Osteoblast (primary cell): ENCODE results near the gene ACTL9. TPM values are rescaled to one million over a fixed set of nuclear protein-coding genes. Genes with fewer than 3 reads are reported as not detected.

ENCODE experiments used
- DNase-seq: peaks from one replicate; pipeline ENCODE4 v3.0.0; 2011; ENCODE audit warnings: low spot score, mixed read lengths; ENCODE audit not compliant: insufficient read length; ENCODE audit errors: missing footprints
- H2AFZ ChIP-seq: 2 replicates; pipeline ENCODE4 v1.6.0; 2011; ENCODE audit warnings: mild to moderate bottlenecking, low read length
- H3K27ac ChIP-seq: 2 replicates; pipeline ENCODE4 v1.5.1; 2011; ENCODE audit warnings: mild to moderate bottlenecking, low read depth, low read length, moderate library complexity
- H3K27me3 ChIP-seq: 2 replicates; pipeline ENCODE4 v1.6.0; 2012; ENCODE audit warnings: mild to moderate bottlenecking, control low read depth, inconsistent platforms, low read length, moderate library complexity; ENCODE audit not compliant: insufficient read depth
- H3K36me3 ChIP-seq: 2 replicates; pipeline ENCODE4 v1.5.1; 2011; ENCODE audit warnings: mild to moderate bottlenecking, low read length, control low read depth, moderate library complexity; ENCODE audit not compliant: insufficient read depth
- H3K4me1 ChIP-seq: 2 replicates; pipeline ENCODE4 v1.5.1; 2011; ENCODE audit warnings: mild to moderate bottlenecking, low read length, control low read depth, moderate library complexity; ENCODE audit not compliant: insufficient read depth
- H3K4me2 ChIP-seq: 2 replicates; pipeline ENCODE4 v1.6.0; 2011; ENCODE audit warnings: mild to moderate bottlenecking, low read length; ENCODE audit not compliant: insufficient read depth
- H3K4me3 ChIP-seq: fragments of 200-600 bp; sonication (generic); 3 replicates; pipeline ENCODE4 v1.5.1; 2012; ENCODE audit warnings: mild to moderate bottlenecking, low read length, inconsistent platforms; ENCODE audit not compliant: insufficient read depth
- H3K79me2 ChIP-seq: 2 replicates; pipeline ENCODE4 v1.6.0; 2012; ENCODE audit warnings: mild to moderate bottlenecking, low read length, control low read depth, inconsistent platforms; ENCODE audit not compliant: insufficient read depth
- H3K9me3 ChIP-seq: 2 replicates; pipeline ENCODE4 v1.5.1; 2011; ENCODE audit warnings: low read depth, low read length, control low read depth
- H4K20me1 ChIP-seq: 2 replicates; pipeline ENCODE4 v1.6.0; 2012; ENCODE audit warnings: mild to moderate bottlenecking, low read length, control low read depth; ENCODE audit not compliant: insufficient read depth
- total RNA-seq: library from RNA; depleted of rRNA; stranded (reverse); fragments of >200 nt; gene quantifications from 2 replicates; pipeline ENCODE4 v1.2.3, GENCODE V29; 2012
- TF ChIP-seq, protein P1 (sequence below): IDR thresholded peaks from 2 replicates; pipeline ENCODE4 v1.5.1; 2011; ENCODE audit warnings: mild to moderate bottlenecking, low read depth, low read length, moderate library complexity; ENCODE audit errors: extremely low read depth

ACTL9 gene
- total RNA-seq, 1 donor, result not detected

DNA sequence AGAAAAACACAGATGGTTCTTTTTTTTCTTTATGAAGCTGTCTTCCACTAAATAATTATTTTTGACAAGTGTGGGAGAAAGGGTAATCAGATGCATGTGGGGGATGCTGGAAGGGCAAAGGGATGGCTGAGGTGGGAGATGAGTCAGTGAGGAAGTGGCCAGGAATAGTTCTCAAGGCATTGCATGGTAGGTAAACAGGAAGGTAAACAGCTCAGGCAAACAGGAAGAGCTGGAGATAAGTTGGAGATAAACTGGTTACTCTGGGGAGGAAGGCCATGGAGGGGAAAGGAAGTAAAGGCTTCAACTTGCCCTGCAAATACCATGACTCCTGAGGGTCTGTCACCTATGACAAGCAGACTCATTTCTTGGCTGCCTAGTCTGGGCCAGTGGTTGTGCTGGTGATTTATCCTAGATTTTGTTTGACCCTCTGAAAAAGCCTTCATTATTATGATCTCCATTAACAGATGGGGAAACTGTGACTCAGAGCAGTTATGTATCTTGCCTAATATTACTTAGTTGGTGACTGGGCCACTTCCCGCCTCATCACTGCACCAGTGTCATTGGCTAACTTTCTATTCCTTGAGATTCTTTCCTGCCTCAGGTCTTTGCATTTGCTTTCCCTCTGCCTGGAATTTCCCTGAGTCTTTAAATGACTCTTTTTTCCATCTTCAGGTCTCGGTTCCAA lies 17.1 kb downstream of the ACTL9 start:
- peak; percentile 5 for DNase-seq
- TF ChIP-seq, protein P1, sequence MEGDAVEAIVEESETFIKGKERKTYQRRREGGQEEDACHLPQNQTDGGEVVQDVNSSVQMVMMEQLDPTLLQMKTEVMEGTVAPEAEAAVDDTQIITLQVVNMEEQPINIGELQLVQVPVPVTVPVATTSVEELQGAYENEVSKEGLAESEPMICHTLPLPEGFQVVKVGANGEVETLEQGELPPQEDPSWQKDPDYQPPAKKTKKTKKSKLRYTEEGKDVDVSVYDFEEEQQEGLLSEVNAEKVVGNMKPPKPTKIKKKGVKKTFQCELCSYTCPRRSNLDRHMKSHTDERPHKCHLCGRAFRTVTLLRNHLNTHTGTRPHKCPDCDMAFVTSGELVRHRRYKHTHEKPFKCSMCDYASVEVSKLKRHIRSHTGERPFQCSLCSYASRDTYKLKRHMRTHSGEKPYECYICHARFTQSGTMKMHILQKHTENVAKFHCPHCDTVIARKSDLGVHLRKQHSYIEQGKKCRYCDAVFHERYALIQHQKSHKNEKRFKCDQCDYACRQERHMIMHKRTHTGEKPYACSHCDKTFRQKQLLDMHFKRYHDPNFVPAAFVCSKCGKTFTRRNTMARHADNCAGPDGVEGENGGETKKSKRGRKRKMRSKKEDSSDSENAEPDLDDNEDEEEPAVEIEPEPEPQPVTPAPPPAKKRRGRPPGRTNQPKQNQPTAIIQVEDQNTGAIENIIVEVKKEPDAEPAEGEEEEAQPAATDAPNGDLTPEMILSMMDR, result no peak
- Histone ChIP-seq H3K36me3 (no peaks in the 10 kb centered on the region), H3K27me3 (no peaks in the 10 kb centered on the region), H3K4me2 (no peak overlapping the region), H2AFZ (no peak overlapping the region), H4K20me1 (no peaks in the 10 kb centered on the region), H3K9me3 (peaks cover 5% of the 10 kb centered on the region), H3K27ac (no peak overlapping the region), H3K79me2 (no peaks in the 10 kb centered on the region), H3K4me1 (no peaks in the 10 kb centered on the region), H3K4me3 (no peak overlapping the region)

DNA sequence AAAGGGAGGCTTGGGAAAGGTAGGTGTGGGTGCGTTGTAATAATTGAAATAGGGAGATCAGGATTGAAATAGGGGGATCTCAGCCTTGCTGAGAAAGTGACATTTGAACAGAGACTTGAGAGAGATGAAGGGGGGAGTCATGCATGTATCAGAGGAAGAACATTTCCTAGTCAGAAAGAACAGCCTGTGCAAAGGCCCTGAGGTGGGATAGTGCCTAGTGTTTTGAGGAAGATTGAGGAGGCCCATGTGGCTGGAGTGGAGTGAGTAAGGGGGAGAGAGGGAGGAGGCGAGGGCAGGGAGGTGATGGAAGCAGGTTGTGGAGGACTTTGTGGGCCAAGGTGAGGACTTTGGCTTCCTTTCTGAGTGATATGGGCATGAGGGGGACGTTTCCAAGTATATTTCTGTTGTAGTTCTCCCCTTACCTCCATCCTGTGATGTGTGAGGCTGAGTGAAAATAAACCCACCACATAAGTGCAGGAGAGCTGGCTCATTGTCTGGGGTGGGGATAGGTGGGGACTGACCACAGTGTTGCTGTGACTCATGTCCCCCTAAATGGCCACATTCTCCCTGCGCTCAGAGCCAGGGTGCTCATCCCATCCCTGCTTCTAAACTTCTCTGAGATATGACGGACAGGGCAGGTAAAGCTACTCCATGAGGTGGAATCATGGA lies 17.8 kb downstream of the ACTL9 start:
- Histone ChIP-seq H3K36me3 (no peaks in the 10 kb centered on the region), H3K4me2 (no peak overlapping the region), H2AFZ (no peak overlapping the region), H3K4me3 (no peak overlapping the region), H3K9me3 (peaks cover 5% of the 10 kb centered on the region), H3K27ac (no peak overlapping the region), H3K79me2 (no peaks in the 10 kb centered on the region), H4K20me1 (no peaks in the 10 kb centered on the region), H3K4me1 (no peaks in the 10 kb centered on the region), H3K27me3 (no peaks in the 10 kb centered on the region)
- no peak for DNase-seq
- TF ChIP-seq, protein P1, result no peak

DNA sequence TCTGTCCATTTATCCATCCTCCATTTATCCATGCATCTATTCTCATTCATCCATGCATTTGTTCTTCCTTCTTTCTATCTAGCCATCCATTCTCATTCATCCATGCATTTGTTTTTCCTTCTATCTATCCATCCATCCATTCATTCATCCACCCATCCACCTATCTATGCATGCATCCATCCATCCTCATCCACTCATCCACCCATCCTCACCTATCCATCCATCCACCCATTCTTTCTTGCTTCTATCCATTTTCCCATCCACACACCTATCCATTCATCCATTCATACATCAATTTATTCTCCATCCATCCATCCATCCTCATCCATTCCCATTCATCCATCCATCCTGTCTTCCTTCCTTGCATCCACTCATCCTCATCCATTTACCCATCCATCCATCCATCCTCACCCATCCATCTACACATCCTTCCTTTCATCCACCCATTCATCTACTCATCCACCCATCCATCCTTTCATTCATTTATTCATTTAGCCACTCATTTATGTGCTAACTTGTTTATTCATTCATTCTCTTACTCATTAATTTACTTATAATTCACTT lies 20.3 kb downstream of the ACTL9 start:
- no peak for DNase-seq
- H3K9me3 ChIP-seq, result peaks cover 5% of the 10 kb centered on the region

More for the DNA sequence above, 20.3 kb downstream of the ACTL9 start:
- H3K27me3 ChIP-seq, result no peaks in the 10 kb centered on the region
- H3K36me3 ChIP-seq, result no peaks in the 10 kb centered on the region
- no peak overlapping the region for H3K4me3 ChIP-seq
- H3K4me1 ChIP-seq, result no peaks in the 10 kb centered on the region
- TF ChIP-seq, protein P1, result no peak
- no peak overlapping the region for H3K27ac ChIP-seq
- no peaks in the 10 kb centered on the region for H4K20me1 ChIP-seq
- no peak overlapping the region for H3K4me2 ChIP-seq
- H3K79me2 ChIP-seq, result no peaks in the 10 kb centered on the region
- H2AFZ ChIP-seq, result no peak overlapping the region
